Measurements from ENCODE around the gene LMX1B. TPM values are rescaled to one million over a fixed set of nuclear protein-coding genes. Genes with fewer than 3 reads are reported as not detected.

LMX1B gene
- total RNA-seq, 2 donors from 2014 or later: 0.81 to 1.8 TPM

- DNase-seq (no peak), ATAC-seq (no peak)
- intact Hi-C loops (cut with DNase I): no loop called here
Observed at GRCh38 chr9:126599047-126599650, 14.6 kb upstream of the LMX1B start.

- peak; percentile 64 to 88 for ATAC-seq
- DNase-seq: no peak
- intact Hi-C loops (cut with DNase I): no loop called here
Observed at GRCh38 chr9:126604059-126605055, 9.4 kb upstream of the LMX1B start.

GRCh38 chr9:126605792-126606482, 7.8 kb upstream of the LMX1B start:
- intact Hi-C loops (cut with DNase I): no loop called here
- DNase-seq (no peak), ATAC-seq (peak in 1 of 2 donors; percentile 14)

GRCh38 chr9:126606483-126606870, 7.3 kb upstream of the LMX1B start:
- intact Hi-C loops (cut with DNase I): no loop called here
- DNase-seq (no peak), ATAC-seq (no peak)

GRCh38 chr9:126607086-126607485, 6.6 kb upstream of the LMX1B start:
- ATAC-seq (no peak), DNase-seq (no peak)
- intact Hi-C loops (cut with DNase I): no loop called here

GRCh38 chr9:126607731-126608130, 6.0 kb upstream of the LMX1B start:
- no peak for ATAC-seq
- DNase-seq: no peak

GRCh38 chr9:126608551-126608950, 5.2 kb upstream of the LMX1B start:
- no peak for DNase-seq
- no peak for ATAC-seq
- intact Hi-C loops (cut with DNase I): no loop called here

More at GRCh38 chr9:126607731-126608130, 6.0 kb upstream of the LMX1B start:
- intact Hi-C loops (cut with DNase I): no loop called here

- DNase-seq: no peak
- intact Hi-C loops (cut with DNase I): no loop called here
- ATAC-seq: no peak
Observed at GRCh38 chr9:126609191-126609590, 4.5 kb upstream of the LMX1B start.

GRCh38 chr9:126609711-126610388, 3.9 kb upstream of the LMX1B start:
- intact Hi-C loops (cut with DNase I): loop anchor here (5.0 kb wide), 2 partner anchors 82 to 172 kb away; no protein-coding TSS in a partner anchor
- no peak for DNase-seq
- peak in 1 of 2 donors; percentile 7 for ATAC-seq

GRCh38 chr9:126611193-126611591, 2.5 kb upstream of the LMX1B start:
- DNase-seq: no peak
- peak; percentile 5 to 6 for ATAC-seq
- intact Hi-C loops (cut with DNase I): loop anchor here (5.0 kb wide), 2 partner anchors 81 to 171 kb away; no protein-coding TSS in a partner anchor

- DNase-seq (peak; percentile 83), ATAC-seq (peak; percentile 81 to 82)
- intact Hi-C loops (cut with DNase I): loop anchor here (5.0 kb wide), 2 partner anchors 81 to 171 kb away; no protein-coding TSS in a partner anchor
Observed at GRCh38 chr9:126611592-126612325, 2.0 kb upstream of the LMX1B start.

GRCh38 chr9:126612326-126612812, 1.4 kb upstream of the LMX1B start:
- ATAC-seq (peak in 1 of 2 donors; percentile 5), DNase-seq (no peak)
- intact Hi-C loops (cut with DNase I): loop anchor here (5.0 kb wide), 2 partner anchors 80 to 170 kb away; no protein-coding TSS in a partner anchor

- DNase-seq (no peak), ATAC-seq (no peak)
- intact Hi-C loops (cut with DNase I): loop anchor here (5.0 kb wide), 2 partner anchors 79 to 169 kb away; no protein-coding TSS in a partner anchor
Observed at GRCh38 chr9:126612813-126613641, 701 bp upstream of the LMX1B start.

- no peak for ATAC-seq
- DNase-seq: no peak
- intact Hi-C loops (cut with DNase I): loop anchor here (5.0 kb wide), 2 partner anchors 78 to 168 kb away; no protein-coding TSS in a partner anchor
Observed at GRCh38 chr9:126614088-126614454, 343 bp downstream of the LMX1B start.

- no peak for DNase-seq
- no peak for ATAC-seq
- intact Hi-C loops (cut with DNase I): loop anchor here (5.0 kb wide), 2 partner anchors 78 to 168 kb away; no protein-coding TSS in a partner anchor
Observed at GRCh38 chr9:126614455-126615244, 922 bp downstream of the LMX1B start.

GRCh38 chr9:126615245-126615790, 1.6 kb downstream of the LMX1B start:
- intact Hi-C loops (cut with DNase I): no loop called here
- DNase-seq (peak; percentile 66), ATAC-seq (peak; percentile 10 to 21)

Data from left cardiac atrium (tissue), 4 donors.